NB4 (cell line): ENCODE data around the gene NOLC1.

Source experiments
- DNase-seq: peaks from one replicate; pipeline ENCODE4 v3.0.0; 2010; ENCODE audit warnings: low read depth
- H3K4me3 ChIP-seq: one replicate; pipeline ENCODE4 v1.5.1; 2011; ENCODE audit warnings: mild to moderate bottlenecking, low read depth, low read length, moderate library complexity
- CTCF ChIP-seq: IDR thresholded peaks from one replicate; pipeline ENCODE4 v1.5.1; 2012; ENCODE audit warnings: low read depth, low read length
- MYC ChIP-seq: IDR thresholded peaks from 2 replicates; pipeline ENCODE4 v1.6.1; 2011; ENCODE audit warnings: low read depth, low read length
- POLR2A ChIP-seq: IDR thresholded peaks from 2 replicates; pipeline ENCODE4 v1.6.1; 2011; ENCODE audit warnings: mild to moderate bottlenecking; ENCODE audit not compliant: insufficient read length; ENCODE audit errors: extremely low read depth
- TF ChIP-seq, protein P1 (sequence below): IDR thresholded peaks from 2 replicates; pipeline ENCODE4 v1.6.1; 2011; ENCODE audit warnings: low read depth, low read length

The NOLC1 gene

DNA sequence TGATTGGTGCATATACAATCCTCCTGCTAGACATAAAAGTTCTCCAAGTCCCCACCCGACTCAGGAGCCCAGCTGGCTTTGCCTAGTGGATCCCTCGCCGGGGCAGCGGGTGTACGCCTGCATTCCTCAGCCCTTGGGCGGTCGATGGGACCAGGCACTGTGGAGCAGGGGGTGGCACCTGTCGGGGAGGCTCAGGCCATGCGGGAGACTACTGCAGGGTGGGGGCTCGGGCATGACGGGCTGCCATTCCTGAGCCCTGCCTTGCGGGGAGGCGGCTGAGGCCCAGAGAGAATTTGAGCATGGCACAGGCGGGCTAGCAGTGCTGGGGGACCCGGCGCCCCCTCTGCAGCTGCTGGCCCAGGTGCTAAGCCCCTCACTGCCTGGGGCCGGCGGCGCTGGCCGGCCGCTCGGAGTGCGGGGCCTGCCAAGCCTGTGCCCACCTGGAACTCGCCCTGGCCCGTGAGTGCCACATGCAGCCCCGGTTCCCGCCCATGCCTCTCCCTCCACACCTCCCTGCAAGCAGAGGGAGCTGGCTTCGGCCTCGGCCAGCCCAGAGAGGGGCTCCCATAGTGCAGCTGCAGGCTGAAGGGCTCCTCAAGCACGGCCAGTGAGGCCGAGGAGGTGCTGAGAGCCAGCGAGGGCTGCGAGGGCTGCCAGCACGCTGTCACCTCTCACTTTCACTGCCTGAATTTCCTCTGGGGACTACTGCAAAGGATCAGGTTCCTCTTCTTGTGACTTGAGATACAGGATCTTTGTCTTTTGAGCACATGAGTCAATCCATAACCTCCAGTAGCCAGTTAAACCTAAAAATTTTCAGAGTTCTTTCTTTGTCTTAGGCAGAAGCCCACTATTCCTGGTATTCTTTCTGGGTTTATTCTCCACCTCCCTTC lies 48.8 kb downstream of the NOLC1 start:
- TF ChIP-seq MYC (no peak), POLR2A (no peak)
- TF ChIP-seq, protein P1, sequence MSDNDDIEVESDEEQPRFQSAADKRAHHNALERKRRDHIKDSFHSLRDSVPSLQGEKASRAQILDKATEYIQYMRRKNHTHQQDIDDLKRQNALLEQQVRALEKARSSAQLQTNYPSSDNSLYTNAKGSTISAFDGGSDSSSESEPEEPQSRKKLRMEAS = peak; percentile 30; the same call in 1 of the 2 replicates
- DNase-seq = peak; percentile 74
- no peak overlapping the region for H3K4me3 ChIP-seq

- no peak overlapping the region for H3K4me3 ChIP-seq
- TF ChIP-seq MYC = no peak
- TF ChIP-seq POLR2A = no peak
- no peak for TF ChIP-seq CTCF
- TF ChIP-seq, protein P1 = no peak
- no peak for DNase-seq
Measured at GRCh38 chr10:102202386-102202785, 50.2 kb downstream of the NOLC1 start.

DNA sequence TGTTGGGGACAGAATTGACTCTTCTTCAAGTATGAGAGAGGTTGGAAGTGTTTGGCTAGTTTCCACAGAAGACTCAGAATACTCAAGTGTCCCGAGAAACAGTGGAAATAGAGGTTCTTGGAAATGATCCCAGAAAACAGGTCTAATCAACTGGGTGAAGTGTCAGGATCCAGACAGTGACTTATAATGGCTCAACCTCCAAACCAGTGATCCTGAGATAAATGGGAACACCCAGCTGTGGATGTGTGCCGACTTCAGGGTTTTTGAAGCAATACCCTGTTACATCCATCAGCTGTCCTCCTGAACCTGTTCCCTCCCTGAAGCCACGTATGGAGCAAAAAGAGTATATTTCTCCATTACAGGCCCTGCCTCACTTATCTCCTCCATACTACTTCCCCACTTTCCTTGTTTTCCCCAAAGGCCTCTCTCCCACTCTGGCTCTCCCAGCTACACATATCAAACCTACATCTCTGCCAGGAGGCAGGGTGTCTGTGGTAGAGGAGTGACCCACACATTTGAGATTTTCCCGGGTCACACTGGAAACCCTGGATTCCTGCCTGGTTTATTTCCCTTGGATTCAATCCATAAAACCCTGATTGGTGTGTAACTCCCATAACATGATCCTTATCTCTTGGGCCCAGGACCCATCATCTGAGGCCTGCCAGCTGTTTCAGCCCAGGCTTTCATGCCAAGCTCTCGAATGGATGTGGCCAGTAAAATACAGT lies 56.3 kb downstream of the NOLC1 start:
- TF ChIP-seq, protein P1 = no peak
- no peak for TF ChIP-seq CTCF
- no peak for TF ChIP-seq POLR2A
- no peak for TF ChIP-seq MYC
- no peak overlapping the region for H3K4me3 ChIP-seq
- no peak for DNase-seq

DNA sequence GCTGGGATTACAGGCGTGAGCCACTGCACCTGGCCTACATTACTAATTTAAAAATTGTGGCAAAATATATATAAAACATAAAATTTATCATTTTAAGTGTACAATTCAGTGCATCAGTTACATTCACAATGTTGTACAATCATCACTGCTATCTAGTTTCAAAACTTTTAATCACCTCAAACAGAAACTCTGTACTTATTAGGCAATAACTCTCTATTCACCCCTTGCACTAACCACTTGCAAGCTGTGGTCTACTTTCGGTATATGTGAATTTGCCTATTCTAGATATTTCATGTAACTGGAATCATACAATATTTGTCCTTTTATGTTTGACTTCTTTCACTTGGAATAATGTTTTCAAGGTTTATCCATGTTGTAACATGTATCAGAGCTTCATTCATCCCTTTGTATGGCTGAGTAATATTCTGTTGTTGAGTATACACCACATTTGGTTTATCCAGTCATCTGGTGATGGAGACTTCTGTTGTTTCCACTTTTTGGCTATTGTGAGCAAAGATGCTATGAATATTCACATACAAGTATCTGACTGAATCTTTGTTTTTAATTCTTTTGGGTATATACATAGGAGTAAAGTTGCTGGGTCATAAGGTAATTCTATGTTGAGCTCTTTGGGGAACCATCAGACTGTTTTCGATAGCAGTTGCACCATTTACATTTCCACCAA lies 59.6 kb downstream of the NOLC1 start:
- no peak overlapping the region for H3K4me3 ChIP-seq
- no peak for TF ChIP-seq MYC
- no peak for TF ChIP-seq POLR2A
- no peak for TF ChIP-seq CTCF
- TF ChIP-seq, protein P1 = no peak
- DNase-seq = no peak
